SK-N-SH (cell line): ENCODE measurements around the gene KLF18.

Experiments
- EP300 ChIP-seq, 2 experiments: IDR thresholded peaks; 2 replicates each; pipeline versions ENCODE4 v1.4.0 to v1.6.1; 2012; ENCODE audit warnings: borderline replicate concordance in 1 of 2, low read depth in 1 of 2, low read length in 1 of 2
- FOXM1 ChIP-seq: IDR thresholded peaks from 2 replicates; pipeline ENCODE4 v1.4.0; 2012; ENCODE audit warnings: low read depth, mild to moderate bottlenecking
- RCOR1 ChIP-seq: fragments of 150-350 bp; IDR thresholded peaks from 2 replicates; pipeline ENCODE4 v1.6.1; 2017; ENCODE audit warnings: antibody characterized with exemption, low read length
- YY1 ChIP-seq: IDR thresholded peaks from 2 replicates; pipeline ENCODE4 v1.4.0; 2012; ENCODE audit warnings: low read depth, mild to moderate bottlenecking
- TF ChIP-seq, protein P1 (sequence below): fragments of 200-600 bp; sonication (generic); IDR thresholded peaks from 2 replicates; pipeline ENCODE4 v1.6.1; 2017; ENCODE audit warnings: antibody characterized with exemption, mild to moderate bottlenecking, moderate library complexity
- TF ChIP-seq, protein P2 (sequence below): IDR thresholded peaks from 2 replicates; pipeline ENCODE4 v1.4.0; 2012; ENCODE audit warnings: low read depth
- TF ChIP-seq, protein P3 (sequence below): fragments of 150-350 bp; IDR thresholded peaks from 2 replicates; pipeline ENCODE4 v1.6.1; 2017; ENCODE audit warnings: antibody characterized with exemption, low read length, low read depth, borderline replicate concordance

DNA sequence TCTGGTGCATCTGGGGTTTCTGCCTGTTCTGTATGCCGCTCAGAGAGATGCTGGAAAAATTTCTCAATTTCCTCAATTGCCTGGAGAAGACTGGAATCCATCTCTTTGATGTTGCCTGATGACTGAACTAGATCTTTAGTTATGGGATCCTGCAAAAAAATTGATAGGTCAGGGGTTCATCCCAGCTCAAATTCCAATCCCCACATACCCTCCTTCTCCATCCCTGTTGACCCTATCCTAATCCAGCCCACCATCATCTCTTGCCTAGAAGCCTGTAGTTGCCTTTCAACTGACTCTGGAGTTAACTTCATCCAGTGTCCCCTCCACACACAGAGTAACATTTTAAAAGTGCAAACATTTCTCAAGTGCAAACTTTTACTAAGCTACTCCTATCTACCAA, at the start of gene KLF18:
- TF ChIP-seq RCOR1 (no peak), FOXM1 (no peak), YY1 (no peak), EP300 (IDR thresholded peaks at IDR 0.05; ENCODE audit: borderline replicate concordance in 1 of 2, low read depth in 1 of 2, low read length in 1 of 2) (no peak)
- TF ChIP-seq, protein P1, sequence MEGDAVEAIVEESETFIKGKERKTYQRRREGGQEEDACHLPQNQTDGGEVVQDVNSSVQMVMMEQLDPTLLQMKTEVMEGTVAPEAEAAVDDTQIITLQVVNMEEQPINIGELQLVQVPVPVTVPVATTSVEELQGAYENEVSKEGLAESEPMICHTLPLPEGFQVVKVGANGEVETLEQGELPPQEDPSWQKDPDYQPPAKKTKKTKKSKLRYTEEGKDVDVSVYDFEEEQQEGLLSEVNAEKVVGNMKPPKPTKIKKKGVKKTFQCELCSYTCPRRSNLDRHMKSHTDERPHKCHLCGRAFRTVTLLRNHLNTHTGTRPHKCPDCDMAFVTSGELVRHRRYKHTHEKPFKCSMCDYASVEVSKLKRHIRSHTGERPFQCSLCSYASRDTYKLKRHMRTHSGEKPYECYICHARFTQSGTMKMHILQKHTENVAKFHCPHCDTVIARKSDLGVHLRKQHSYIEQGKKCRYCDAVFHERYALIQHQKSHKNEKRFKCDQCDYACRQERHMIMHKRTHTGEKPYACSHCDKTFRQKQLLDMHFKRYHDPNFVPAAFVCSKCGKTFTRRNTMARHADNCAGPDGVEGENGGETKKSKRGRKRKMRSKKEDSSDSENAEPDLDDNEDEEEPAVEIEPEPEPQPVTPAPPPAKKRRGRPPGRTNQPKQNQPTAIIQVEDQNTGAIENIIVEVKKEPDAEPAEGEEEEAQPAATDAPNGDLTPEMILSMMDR = no peak
- TF ChIP-seq, protein P2, sequence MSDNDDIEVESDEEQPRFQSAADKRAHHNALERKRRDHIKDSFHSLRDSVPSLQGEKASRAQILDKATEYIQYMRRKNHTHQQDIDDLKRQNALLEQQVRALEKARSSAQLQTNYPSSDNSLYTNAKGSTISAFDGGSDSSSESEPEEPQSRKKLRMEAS = no peak
- TF ChIP-seq, protein P3, sequence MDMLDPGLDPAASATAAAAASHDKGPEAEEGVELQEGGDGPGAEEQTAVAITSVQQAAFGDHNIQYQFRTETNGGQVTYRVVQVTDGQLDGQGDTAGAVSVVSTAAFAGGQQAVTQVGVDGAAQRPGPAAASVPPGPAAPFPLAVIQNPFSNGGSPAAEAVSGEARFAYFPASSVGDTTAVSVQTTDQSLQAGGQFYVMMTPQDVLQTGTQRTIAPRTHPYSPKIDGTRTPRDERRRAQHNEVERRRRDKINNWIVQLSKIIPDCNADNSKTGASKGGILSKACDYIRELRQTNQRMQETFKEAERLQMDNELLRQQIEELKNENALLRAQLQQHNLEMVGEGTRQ = no peak
